ENCODE results near the gene MS4A4A.

MS4A4A gene

DNA sequence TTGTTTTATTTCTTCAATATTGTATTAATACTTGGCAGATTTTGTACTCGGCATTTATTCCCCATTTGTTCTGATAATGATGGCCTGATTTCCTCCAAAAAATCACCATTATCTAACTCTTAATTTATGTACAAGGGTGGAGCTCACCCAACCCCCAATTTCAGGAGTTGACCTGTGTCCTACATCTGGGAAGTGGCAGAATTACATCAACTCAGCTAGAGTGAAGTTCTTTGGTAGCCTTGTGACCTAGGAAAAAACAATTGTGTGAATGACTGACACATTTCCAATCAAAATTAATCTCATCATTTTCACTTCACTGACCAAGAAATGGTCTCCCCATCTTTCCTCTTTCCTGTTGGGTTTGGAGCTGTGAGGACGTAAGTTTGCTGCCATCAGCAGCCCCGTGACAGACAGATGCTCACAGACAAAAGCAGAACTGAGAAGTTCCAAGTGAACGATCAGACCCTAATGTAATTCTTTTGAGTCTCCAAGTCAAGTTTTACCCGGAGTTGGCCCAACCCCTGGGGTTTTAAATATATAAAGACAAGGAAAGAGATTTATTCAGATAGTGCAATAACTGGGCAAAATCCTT, 30.0 kb downstream of the MS4A4A start:
- WGBS (ENCODE audit: extremely low coverage, insufficient coverage, insufficient read length): no CpG with 5 or more reads among the region's 5 CpGs
- Histone ChIP-seq H3K4me2 (ENCODE audit: low read length) (no peak overlapping the region), H2BK12ac (ENCODE audit: low read length) (no peak overlapping the region), H3K79me2 (ENCODE audit: control insufficient read depth, insufficient read depth, low read length, poor library complexity) (no peaks in the 10 kb centered on the region), H3K4me1 (ENCODE audit: control insufficient read depth in 1 of 2, insufficient read depth in 2 of 2, low read length in 2 of 2) (no peaks in the 10 kb centered on the region), H2BK120ac (ENCODE audit: insufficient read depth, low read length, poor library complexity) (no peak overlapping the region), H3K9ac (ENCODE audit: low read length) (no peak overlapping the region), H3K9me3 (ENCODE audit: insufficient read depth, low read depth, low read length) (no peaks in the 10 kb centered on the region), H2BK5ac (ENCODE audit: low read depth, low read length, poor library complexity) (no peak overlapping the region), H3K36me3 (ENCODE audit: control insufficient read depth in 1 of 2, insufficient read depth in 2 of 2, low read length in 2 of 2) (no peaks in the 10 kb centered on the region), H4K8ac (ENCODE audit: low read depth, low read length) (peak overlapping the region; percentile 28), H3K27me3 (ENCODE audit: insufficient read depth, low read length) (no peaks in the 10 kb centered on the region), H2AK5ac (ENCODE audit: low read length) (no peak overlapping the region), H3K27ac (ENCODE audit: low read depth, low read length) (no peak overlapping the region), H3K4ac (ENCODE audit: low read depth, low read length) (no peak overlapping the region), H3K4me3 (ENCODE audit: low read depth, low read length) (no peak overlapping the region), H3K23ac (ENCODE audit: low read length) (no peak overlapping the region), H4K91ac (ENCODE audit: low read depth, low read length) (no peak overlapping the region), H3K18ac (ENCODE audit: low read length) (no peak overlapping the region), H2AFZ (ENCODE audit: insufficient read depth, low read length, poor library complexity) (no peak overlapping the region), H3K14ac (ENCODE audit: low read length) (no peak overlapping the region), H3K79me1 (ENCODE audit: low read length) (peaks cover 3% of the 10 kb centered on the region), H4K12ac (ENCODE audit: low read depth, low read length) (no peak overlapping the region)
- DNase-seq: peak in 1 of 2 donors; percentile 31

DNA sequence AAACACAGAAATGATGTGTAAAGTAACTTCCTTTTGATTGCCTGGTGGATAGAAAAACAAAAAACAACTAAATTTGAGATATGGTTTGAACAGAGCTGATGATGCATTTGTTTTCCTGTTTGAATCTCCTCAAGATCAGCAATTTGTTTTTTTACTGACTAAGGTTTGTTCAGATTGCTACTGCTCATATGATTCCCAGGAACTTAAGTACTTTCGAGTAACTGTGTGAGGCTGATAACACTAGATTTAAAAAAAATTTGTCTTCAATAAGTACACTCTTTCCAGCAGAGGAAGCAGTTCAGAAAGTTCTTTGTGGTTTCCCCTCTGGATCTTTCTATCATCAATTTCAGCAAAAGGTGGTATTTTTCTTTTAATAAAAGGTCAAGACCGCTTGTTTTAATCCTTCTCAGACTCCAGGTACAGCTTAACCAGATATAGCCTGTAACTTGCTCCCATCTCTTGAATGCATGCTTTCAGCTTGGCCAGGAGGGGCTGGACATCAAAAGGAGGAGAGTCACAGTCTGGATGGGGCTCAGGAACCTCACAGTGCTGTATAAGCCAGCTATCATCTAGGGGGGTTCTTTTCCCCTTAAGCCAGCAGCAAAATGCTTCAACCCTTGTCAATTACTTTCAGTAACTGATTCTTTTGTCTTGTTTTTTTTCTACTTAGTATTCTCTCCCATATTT, 34.3 kb downstream of the MS4A4A start:
- no CpG with 5 or more reads among the region's 2 CpGs for WGBS (ENCODE audit: extremely low coverage, insufficient coverage, insufficient read length)
- peaks cover 1% of the 10 kb centered on the region for H3K79me1 ChIP-seq (ENCODE audit: low read length)
- no peaks in the 10 kb centered on the region for H3K36me3 ChIP-seq (ENCODE audit: control insufficient read depth in 1 of 2, insufficient read depth in 2 of 2, low read length in 2 of 2)
- no peak overlapping the region for H2BK12ac ChIP-seq (ENCODE audit: low read length)
- H4K91ac ChIP-seq (ENCODE audit: low read depth, low read length): no peak overlapping the region
- no peak overlapping the region for H3K14ac ChIP-seq (ENCODE audit: low read length)
- H2AK5ac ChIP-seq (ENCODE audit: low read length): no peak overlapping the region
- H2AFZ ChIP-seq (ENCODE audit: insufficient read depth, low read length, poor library complexity): no peak overlapping the region
- no peak overlapping the region for H4K12ac ChIP-seq (ENCODE audit: low read depth, low read length)
- H3K4ac ChIP-seq (ENCODE audit: low read depth, low read length): no peak overlapping the region
- peaks cover 3% of the 10 kb centered on the region for H3K9me3 ChIP-seq (ENCODE audit: insufficient read depth, low read depth, low read length)
- no peaks in the 10 kb centered on the region for H3K79me2 ChIP-seq (ENCODE audit: control insufficient read depth, insufficient read depth, low read length, poor library complexity)
- no peak overlapping the region for H4K8ac ChIP-seq (ENCODE audit: low read depth, low read length)
- no peaks in the 10 kb centered on the region for H3K27me3 ChIP-seq (ENCODE audit: insufficient read depth, low read length)
- no peak overlapping the region for H3K23ac ChIP-seq (ENCODE audit: low read length)
- no peaks in the 10 kb centered on the region for H3K4me1 ChIP-seq (ENCODE audit: control insufficient read depth in 1 of 2, insufficient read depth in 2 of 2, low read length in 2 of 2)
- peak overlapping the region; percentile 24 for H2BK120ac ChIP-seq (ENCODE audit: insufficient read depth, low read length, poor library complexity)
- peak overlapping the region; percentile 19 for H2BK5ac ChIP-seq (ENCODE audit: low read depth, low read length, poor library complexity)
- no peak overlapping the region for H3K9ac ChIP-seq (ENCODE audit: low read length)
- DNase-seq: no peak
- H3K4me3 ChIP-seq (ENCODE audit: low read depth, low read length): no peak overlapping the region
- H3K18ac ChIP-seq (ENCODE audit: low read length): no peak overlapping the region
- H3K4me2 ChIP-seq (ENCODE audit: low read length): no peak overlapping the region
- no peak overlapping the region for H3K27ac ChIP-seq (ENCODE audit: low read depth, low read length)

DNA sequence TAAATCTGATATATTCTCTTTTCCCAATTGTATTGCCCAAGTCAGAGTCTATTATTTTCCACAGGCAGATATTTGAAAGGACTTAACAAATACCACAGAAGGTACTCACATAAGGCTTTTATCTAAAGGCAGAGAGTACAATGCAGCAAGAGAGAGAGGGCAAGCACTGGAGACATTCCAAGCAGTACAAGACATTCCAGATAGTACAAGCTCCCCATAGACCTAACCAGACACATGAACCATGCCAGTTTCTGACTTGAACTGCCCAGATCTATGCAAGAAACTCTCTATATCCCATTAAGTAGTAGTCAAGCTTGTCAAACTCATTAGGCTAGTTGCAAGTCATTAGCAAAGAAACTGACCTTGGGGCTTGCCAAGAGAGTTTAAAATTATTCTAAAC, 35.4 kb downstream of the MS4A4A start:
- Histone ChIP-seq H3K27ac (ENCODE audit: low read depth, low read length) (no peak overlapping the region), H3K27me3 (ENCODE audit: insufficient read depth, low read length) (no peaks in the 10 kb centered on the region), H2BK120ac (ENCODE audit: insufficient read depth, low read length, poor library complexity) (no peak overlapping the region), H4K91ac (ENCODE audit: low read depth, low read length) (no peak overlapping the region), H3K9ac (ENCODE audit: low read length) (no peak overlapping the region), H3K79me1 (ENCODE audit: low read length) (no peaks in the 10 kb centered on the region), H4K8ac (ENCODE audit: low read depth, low read length) (no peak overlapping the region), H2BK12ac (ENCODE audit: low read length) (no peak overlapping the region), H3K36me3 (ENCODE audit: control insufficient read depth in 1 of 2, insufficient read depth in 2 of 2, low read length in 2 of 2) (no peaks in the 10 kb centered on the region), H2BK5ac (ENCODE audit: low read depth, low read length, poor library complexity) (no peak overlapping the region), H3K9me3 (ENCODE audit: insufficient read depth, low read depth, low read length) (peaks cover 3% of the 10 kb centered on the region), H3K23ac (ENCODE audit: low read length) (no peak overlapping the region), H3K14ac (ENCODE audit: low read length) (no peak overlapping the region), H3K4ac (ENCODE audit: low read depth, low read length) (no peak overlapping the region), H4K12ac (ENCODE audit: low read depth, low read length) (no peak overlapping the region), H3K4me3 (ENCODE audit: low read depth, low read length) (no peak overlapping the region), H3K4me2 (ENCODE audit: low read length) (no peak overlapping the region), H2AFZ (ENCODE audit: insufficient read depth, low read length, poor library complexity) (no peak overlapping the region), H3K18ac (ENCODE audit: low read length) (no peak overlapping the region), H3K79me2 (ENCODE audit: control insufficient read depth, insufficient read depth, low read length, poor library complexity) (no peaks in the 10 kb centered on the region), H3K4me1 (ENCODE audit: control insufficient read depth in 1 of 2, insufficient read depth in 2 of 2, low read length in 2 of 2) (no peaks in the 10 kb centered on the region), H2AK5ac (ENCODE audit: low read length) (no peak overlapping the region)
- peak; percentile 66 to 83 for DNase-seq

DNA sequence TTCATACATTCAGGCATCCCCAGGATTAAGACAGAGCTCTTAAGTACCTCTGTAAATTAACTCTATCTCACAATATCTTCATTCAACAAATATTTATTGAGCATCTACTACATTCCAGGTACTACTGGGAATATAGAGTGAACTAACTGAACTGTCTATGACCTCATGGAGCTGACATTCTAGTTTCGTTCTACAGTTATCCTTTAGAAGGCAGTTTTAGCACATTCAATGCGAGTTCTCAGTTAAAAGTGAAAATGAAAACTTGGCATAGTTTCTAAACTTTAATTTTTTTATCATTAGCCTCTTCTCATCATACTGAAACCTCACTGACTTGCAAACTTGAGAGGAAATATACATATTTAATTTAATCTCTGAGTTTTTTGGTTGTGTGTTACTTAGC, 35.9 kb downstream of the MS4A4A start:
- no peak overlapping the region for H3K27ac ChIP-seq (ENCODE audit: low read depth, low read length)
- peaks cover 3% of the 10 kb centered on the region for H3K9me3 ChIP-seq (ENCODE audit: insufficient read depth, low read depth, low read length)
- no peak overlapping the region for H3K9ac ChIP-seq (ENCODE audit: low read length)
- H3K4me2 ChIP-seq (ENCODE audit: low read length): no peak overlapping the region
- no peaks in the 10 kb centered on the region for H3K79me1 ChIP-seq (ENCODE audit: low read length)
- H3K14ac ChIP-seq (ENCODE audit: low read length): no peak overlapping the region
- no peak overlapping the region for H2BK12ac ChIP-seq (ENCODE audit: low read length)
- H3K4ac ChIP-seq (ENCODE audit: low read depth, low read length): no peak overlapping the region
- H4K91ac ChIP-seq (ENCODE audit: low read depth, low read length): no peak overlapping the region
- no peaks in the 10 kb centered on the region for H3K79me2 ChIP-seq (ENCODE audit: control insufficient read depth, insufficient read depth, low read length, poor library complexity)
- no peak overlapping the region for H2BK5ac ChIP-seq (ENCODE audit: low read depth, low read length, poor library complexity)
- DNase-seq: no peak
- H2AK5ac ChIP-seq (ENCODE audit: low read length): no peak overlapping the region
- no peak overlapping the region for H4K12ac ChIP-seq (ENCODE audit: low read depth, low read length)
- H3K4me3 ChIP-seq (ENCODE audit: low read depth, low read length): no peak overlapping the region
- no peak overlapping the region for H2BK120ac ChIP-seq (ENCODE audit: insufficient read depth, low read length, poor library complexity)
- H2AFZ ChIP-seq (ENCODE audit: insufficient read depth, low read length, poor library complexity): no peak overlapping the region
- H4K8ac ChIP-seq (ENCODE audit: low read depth, low read length): no peak overlapping the region
- no peaks in the 10 kb centered on the region for H3K4me1 ChIP-seq (ENCODE audit: control insufficient read depth in 1 of 2, insufficient read depth in 2 of 2, low read length in 2 of 2)
- no peaks in the 10 kb centered on the region for H3K27me3 ChIP-seq (ENCODE audit: insufficient read depth, low read length)
- no CpG with 5 or more reads among the region's 2 CpGs for WGBS (ENCODE audit: extremely low coverage, insufficient coverage, insufficient read length)
- no peaks in the 10 kb centered on the region for H3K36me3 ChIP-seq (ENCODE audit: control insufficient read depth in 1 of 2, insufficient read depth in 2 of 2, low read length in 2 of 2)
- H3K23ac ChIP-seq (ENCODE audit: low read length): no peak overlapping the region
- H3K18ac ChIP-seq (ENCODE audit: low read length): no peak overlapping the region

All from trophoblast cell (in vitro differentiated cells and primary cell).